Liver (tissue), 3 donors: ENCODE measurements around the gene OSMR.

Source experiments
- FOXA2 ChIP-seq: IDR thresholded peaks from 2 replicates; pipeline ENCODE4 v1.6.1; 2016; ENCODE audit warnings: antibody characterized with exemption
- RAD21 ChIP-seq, 2 donors: IDR thresholded peaks; 2 replicates each; pipeline ENCODE4 v1.6.1; 2016; ENCODE audit warnings: antibody characterized with exemption in 2 of 2, mild to moderate bottlenecking in 2 of 2
- YY1 ChIP-seq: IDR thresholded peaks from 2 replicates; pipeline ENCODE4 v1.6.1; 2016; ENCODE audit warnings: antibody characterized with exemption, mild to moderate bottlenecking
- TF ChIP-seq, protein P1 (sequence below): fragments of 150-350 bp; IDR thresholded peaks from 2 replicates; pipeline ENCODE4 v1.5.1; 2017; ENCODE audit warnings: improper control_type of control experiment, low read depth, low read length; ENCODE audit not compliant: missing input control
- TF ChIP-seq, protein P2 (sequence below): IDR thresholded peaks from 2 replicates; pipeline ENCODE4 v1.6.1; 2016; ENCODE audit warnings: antibody characterized with exemption, mild to moderate bottlenecking
- donor health status: healthy.
- donor health status: healthy.

DNA sequence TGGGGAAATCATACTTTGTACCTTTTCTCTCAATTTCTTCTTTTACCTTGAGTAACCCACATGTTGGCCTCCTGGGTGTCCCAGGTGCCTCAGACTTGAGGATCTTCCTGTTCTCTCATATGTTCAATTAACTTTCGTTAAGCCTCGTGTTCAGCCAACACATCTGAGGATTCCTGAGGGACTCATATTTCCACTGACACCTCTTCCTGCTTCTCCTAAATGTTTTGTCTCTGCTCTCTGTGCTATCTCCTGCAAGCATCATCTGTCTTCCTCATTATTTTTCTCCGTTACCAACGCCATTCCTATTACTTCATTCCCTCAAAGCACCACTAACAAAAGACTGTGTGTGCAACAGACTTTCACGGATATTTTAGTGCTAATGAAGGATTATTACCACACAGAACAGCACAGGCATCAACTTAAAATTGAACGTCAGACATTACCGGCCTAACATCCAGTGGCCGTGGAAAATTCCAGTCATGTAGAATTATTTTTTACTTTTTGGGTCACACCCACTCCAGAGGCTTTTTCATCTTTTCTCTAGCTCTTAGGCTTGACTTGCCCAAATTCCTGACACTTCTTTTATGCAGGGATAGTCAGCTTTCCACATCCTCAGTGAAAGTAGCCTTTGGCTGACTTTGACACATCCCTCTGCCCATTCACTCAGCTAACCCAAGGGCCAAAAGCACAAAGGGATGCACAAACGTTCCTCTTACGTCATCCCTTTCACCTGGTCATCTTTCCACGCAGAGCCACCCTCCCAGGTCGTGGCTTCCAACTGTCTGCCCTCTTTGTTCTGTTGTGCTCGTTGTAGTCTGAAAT, 46.0 kb upstream of the OSMR start:
- TF ChIP-seq, protein P1, sequence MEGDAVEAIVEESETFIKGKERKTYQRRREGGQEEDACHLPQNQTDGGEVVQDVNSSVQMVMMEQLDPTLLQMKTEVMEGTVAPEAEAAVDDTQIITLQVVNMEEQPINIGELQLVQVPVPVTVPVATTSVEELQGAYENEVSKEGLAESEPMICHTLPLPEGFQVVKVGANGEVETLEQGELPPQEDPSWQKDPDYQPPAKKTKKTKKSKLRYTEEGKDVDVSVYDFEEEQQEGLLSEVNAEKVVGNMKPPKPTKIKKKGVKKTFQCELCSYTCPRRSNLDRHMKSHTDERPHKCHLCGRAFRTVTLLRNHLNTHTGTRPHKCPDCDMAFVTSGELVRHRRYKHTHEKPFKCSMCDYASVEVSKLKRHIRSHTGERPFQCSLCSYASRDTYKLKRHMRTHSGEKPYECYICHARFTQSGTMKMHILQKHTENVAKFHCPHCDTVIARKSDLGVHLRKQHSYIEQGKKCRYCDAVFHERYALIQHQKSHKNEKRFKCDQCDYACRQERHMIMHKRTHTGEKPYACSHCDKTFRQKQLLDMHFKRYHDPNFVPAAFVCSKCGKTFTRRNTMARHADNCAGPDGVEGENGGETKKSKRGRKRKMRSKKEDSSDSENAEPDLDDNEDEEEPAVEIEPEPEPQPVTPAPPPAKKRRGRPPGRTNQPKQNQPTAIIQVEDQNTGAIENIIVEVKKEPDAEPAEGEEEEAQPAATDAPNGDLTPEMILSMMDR: no peak
- TF ChIP-seq, protein P2, sequence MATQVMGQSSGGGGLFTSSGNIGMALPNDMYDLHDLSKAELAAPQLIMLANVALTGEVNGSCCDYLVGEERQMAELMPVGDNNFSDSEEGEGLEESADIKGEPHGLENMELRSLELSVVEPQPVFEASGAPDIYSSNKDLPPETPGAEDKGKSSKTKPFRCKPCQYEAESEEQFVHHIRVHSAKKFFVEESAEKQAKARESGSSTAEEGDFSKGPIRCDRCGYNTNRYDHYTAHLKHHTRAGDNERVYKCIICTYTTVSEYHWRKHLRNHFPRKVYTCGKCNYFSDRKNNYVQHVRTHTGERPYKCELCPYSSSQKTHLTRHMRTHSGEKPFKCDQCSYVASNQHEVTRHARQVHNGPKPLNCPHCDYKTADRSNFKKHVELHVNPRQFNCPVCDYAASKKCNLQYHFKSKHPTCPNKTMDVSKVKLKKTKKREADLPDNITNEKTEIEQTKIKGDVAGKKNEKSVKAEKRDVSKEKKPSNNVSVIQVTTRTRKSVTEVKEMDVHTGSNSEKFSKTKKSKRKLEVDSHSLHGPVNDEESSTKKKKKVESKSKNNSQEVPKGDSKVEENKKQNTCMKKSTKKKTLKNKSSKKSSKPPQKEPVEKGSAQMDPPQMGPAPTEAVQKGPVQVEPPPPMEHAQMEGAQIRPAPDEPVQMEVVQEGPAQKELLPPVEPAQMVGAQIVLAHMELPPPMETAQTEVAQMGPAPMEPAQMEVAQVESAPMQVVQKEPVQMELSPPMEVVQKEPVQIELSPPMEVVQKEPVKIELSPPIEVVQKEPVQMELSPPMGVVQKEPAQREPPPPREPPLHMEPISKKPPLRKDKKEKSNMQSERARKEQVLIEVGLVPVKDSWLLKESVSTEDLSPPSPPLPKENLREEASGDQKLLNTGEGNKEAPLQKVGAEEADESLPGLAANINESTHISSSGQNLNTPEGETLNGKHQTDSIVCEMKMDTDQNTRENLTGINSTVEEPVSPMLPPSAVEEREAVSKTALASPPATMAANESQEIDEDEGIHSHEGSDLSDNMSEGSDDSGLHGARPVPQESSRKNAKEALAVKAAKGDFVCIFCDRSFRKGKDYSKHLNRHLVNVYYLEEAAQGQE: no peak
- TF ChIP-seq YY1: no peak
- TF ChIP-seq FOXA2: no peak
- TF ChIP-seq RAD21 (IDR thresholded peaks at IDR 0.05): no peak
